ENCODE results near the gene GPER1. TPM values are rescaled to one million over a fixed set of nuclear protein-coding genes. Genes with fewer than 3 reads are reported as not detected.

GPER1 gene
- total RNA-seq, 2 experiments from 2014 or later, result not detected

DNA sequence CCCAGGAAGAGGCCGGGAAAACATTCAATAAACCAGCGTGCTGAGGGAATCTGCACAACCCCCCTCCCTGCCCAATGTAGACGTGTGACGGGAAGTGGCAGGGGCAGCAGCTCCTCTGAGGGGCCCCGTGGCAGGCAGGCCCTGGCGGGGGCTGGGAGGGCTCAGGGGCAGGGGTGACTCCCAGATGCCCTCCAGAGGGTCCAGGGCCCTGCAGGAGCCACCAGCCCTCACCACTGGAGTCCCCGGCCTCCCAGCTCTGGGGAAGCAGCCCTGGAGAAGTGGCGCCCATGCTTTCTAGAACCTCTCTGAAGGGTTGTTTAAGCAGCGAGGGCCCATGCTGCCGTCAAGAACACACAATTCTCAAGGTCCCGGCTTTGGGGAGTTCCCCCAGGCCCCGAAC, 8.4 kb upstream of the GPER1 start:
- TF ChIP-seq, protein P1, sequence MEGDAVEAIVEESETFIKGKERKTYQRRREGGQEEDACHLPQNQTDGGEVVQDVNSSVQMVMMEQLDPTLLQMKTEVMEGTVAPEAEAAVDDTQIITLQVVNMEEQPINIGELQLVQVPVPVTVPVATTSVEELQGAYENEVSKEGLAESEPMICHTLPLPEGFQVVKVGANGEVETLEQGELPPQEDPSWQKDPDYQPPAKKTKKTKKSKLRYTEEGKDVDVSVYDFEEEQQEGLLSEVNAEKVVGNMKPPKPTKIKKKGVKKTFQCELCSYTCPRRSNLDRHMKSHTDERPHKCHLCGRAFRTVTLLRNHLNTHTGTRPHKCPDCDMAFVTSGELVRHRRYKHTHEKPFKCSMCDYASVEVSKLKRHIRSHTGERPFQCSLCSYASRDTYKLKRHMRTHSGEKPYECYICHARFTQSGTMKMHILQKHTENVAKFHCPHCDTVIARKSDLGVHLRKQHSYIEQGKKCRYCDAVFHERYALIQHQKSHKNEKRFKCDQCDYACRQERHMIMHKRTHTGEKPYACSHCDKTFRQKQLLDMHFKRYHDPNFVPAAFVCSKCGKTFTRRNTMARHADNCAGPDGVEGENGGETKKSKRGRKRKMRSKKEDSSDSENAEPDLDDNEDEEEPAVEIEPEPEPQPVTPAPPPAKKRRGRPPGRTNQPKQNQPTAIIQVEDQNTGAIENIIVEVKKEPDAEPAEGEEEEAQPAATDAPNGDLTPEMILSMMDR (IDR thresholded peaks at IDR 0.05), result no peak
- Mint-ChIP-seq H3K27me3 (no peaks in the 10 kb centered on the region), H3K4me1 (ENCODE audit: low read depth) (no peaks in the 10 kb centered on the region), H3K27ac (no peak overlapping the region), H3K36me3 (ENCODE audit: low read depth) (no peaks in the 10 kb centered on the region), H3K9me3 (no peaks in the 10 kb centered on the region), H3K4me3 (no peak overlapping the region)
- ChIA-PET POLR2A (no interaction called here), CTCF (no interaction called here)
- no peak for DNase-seq
- Histone ChIP-seq H3K36me3 (ENCODE audit: insufficient read depth, low read length) (no peaks in the 10 kb centered on the region), H3K4me1 (ENCODE audit: insufficient read depth, low read length) (no peaks in the 10 kb centered on the region), H3K27ac (ENCODE audit: low read depth in 1 of 2, low read length in 2 of 2) (no peak overlapping the region), H3K27me3 (ENCODE audit: control insufficient read depth in 1 of 2, insufficient read depth in 2 of 2, low read length in 2 of 2) (no peaks in the 10 kb centered on the region), H3K4me3 (ENCODE audit: low read length) (no peak overlapping the region), H3K9me3 (ENCODE audit: control insufficient read depth in 1 of 2, insufficient read depth in 1 of 2, low read length in 2 of 2) (no peaks in the 10 kb centered on the region)
- ATAC-seq (ENCODE audit: poor library complexity), result no peak
- intact Hi-C loops (cut with DNase I, micrococcal nuclease), result no loop called here

DNA sequence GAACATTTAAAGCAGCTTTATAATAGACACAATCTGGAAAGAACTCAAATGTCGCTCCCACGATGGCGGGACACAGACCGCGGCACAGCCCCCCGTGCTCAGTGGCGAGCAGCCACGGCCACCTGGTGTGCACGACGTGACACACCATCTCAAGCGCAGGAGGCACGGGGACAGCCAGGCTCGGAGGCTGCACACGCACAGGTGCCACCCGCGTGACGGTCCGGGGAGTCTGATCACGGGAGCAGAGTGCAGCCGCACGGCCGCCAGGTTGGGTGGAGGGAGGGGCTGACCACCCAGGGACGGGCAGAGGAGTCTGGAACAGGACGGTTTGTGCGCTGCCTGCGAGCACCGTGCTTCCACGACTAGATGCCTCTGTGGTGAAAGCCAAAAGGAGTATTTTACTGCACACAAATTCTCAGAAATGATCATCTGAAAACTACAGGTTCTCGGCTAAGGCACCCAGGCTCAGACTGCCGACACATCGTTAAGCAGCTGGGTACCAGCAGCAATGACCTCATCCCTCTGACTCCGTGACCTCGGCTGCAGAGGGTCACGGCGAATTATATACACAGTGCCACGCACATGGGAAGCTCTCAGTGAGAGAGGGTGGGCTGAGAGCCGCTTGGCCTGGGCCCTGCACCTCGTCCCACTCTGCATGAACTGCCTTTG, 7.5 kb upstream of the GPER1 start:
- no peaks in the 10 kb centered on the region for H3K4me1 Mint-ChIP-seq (ENCODE audit: low read depth)
- no peaks in the 10 kb centered on the region for H3K9me3 Mint-ChIP-seq
- no peak overlapping the region for H3K4me3 Mint-ChIP-seq
- H3K9me3 ChIP-seq (ENCODE audit: control insufficient read depth in 1 of 2, insufficient read depth in 1 of 2, low read length in 2 of 2), result no peaks in the 10 kb centered on the region
- no peaks in the 10 kb centered on the region for H3K27me3 ChIP-seq (ENCODE audit: control insufficient read depth in 1 of 2, insufficient read depth in 2 of 2, low read length in 2 of 2)
- no peak overlapping the region for H3K27ac Mint-ChIP-seq
- POLR2A ChIA-PET, result no interaction called here
- no peak overlapping the region for H3K4me3 ChIP-seq (ENCODE audit: low read length)
- CTCF ChIA-PET, result no interaction called here
- no peaks in the 10 kb centered on the region for H3K36me3 Mint-ChIP-seq (ENCODE audit: low read depth)
- ATAC-seq (ENCODE audit: poor library complexity) (no peak), DNase-seq (no peak)
- intact Hi-C loops (cut with DNase I, micrococcal nuclease), result no loop called here
- H3K4me1 ChIP-seq (ENCODE audit: insufficient read depth, low read length), result no peaks in the 10 kb centered on the region
- H3K27ac ChIP-seq (ENCODE audit: low read depth in 1 of 2, low read length in 2 of 2), result no peak overlapping the region
- TF ChIP-seq, protein P1 (IDR thresholded peaks at IDR 0.05), result no peak
- H3K36me3 ChIP-seq (ENCODE audit: insufficient read depth, low read length), result no peaks in the 10 kb centered on the region
- H3K27me3 Mint-ChIP-seq, result no peaks in the 10 kb centered on the region

DNA sequence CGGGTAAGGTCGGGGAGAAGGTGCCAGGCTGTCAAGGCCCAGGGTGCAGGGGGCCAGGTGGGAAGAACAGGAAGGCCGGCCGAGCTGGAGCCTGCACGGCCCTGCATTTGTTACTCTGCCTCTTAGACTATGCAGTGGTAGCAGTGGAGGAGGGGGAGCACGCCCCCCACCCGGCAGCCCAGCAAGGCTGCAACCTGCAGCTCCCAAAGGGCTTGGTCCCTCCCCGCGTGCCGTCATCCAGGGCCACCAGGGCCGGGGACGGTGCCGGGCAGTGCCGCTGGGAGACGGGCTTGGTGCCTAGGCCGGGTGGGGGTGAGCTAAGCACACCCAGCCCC, 7.0 kb upstream of the GPER1 start:
- H3K36me3 Mint-ChIP-seq (ENCODE audit: low read depth), result no peaks in the 10 kb centered on the region

More for the DNA sequence above, 7.0 kb upstream of the GPER1 start:
- intact Hi-C loops (cut with DNase I, micrococcal nuclease), result no loop called here
- H3K4me3 ChIP-seq (ENCODE audit: low read length), result no peak overlapping the region
- no peaks in the 10 kb centered on the region for H3K4me1 ChIP-seq (ENCODE audit: insufficient read depth, low read length)
- Mint-ChIP-seq H3K4me1 (ENCODE audit: low read depth) (no peaks in the 10 kb centered on the region), H3K27me3 (no peaks in the 10 kb centered on the region), H3K4me3 (no peak overlapping the region), H3K27ac (no peak overlapping the region), H3K9me3 (no peaks in the 10 kb centered on the region)
- DNase-seq (no peak), ATAC-seq (ENCODE audit: poor library complexity) (no peak)
- no peaks in the 10 kb centered on the region for H3K36me3 ChIP-seq (ENCODE audit: insufficient read depth, low read length)
- ChIA-PET POLR2A (no interaction called here), CTCF (no interaction called here)
- H3K9me3 ChIP-seq (ENCODE audit: control insufficient read depth in 1 of 2, insufficient read depth in 1 of 2, low read length in 2 of 2), result no peaks in the 10 kb centered on the region
- no peak overlapping the region for H3K27ac ChIP-seq (ENCODE audit: low read depth in 1 of 2, low read length in 2 of 2)
- TF ChIP-seq, protein P1 (IDR thresholded peaks at IDR 0.05), result no peak
- no peaks in the 10 kb centered on the region for H3K27me3 ChIP-seq (ENCODE audit: control insufficient read depth in 1 of 2, insufficient read depth in 2 of 2, low read length in 2 of 2)

Data from CD4-positive, alpha-beta T cell (primary cell).